Right lobe of liver (tissue), 6 donors: Measurements from ENCODE around the gene CAMK2D. TPM values are rescaled to one million over a fixed set of nuclear protein-coding genes. Genes with fewer than 3 reads are reported as not detected.

Source experiments
- ATAC-seq, 4 donors: fragments of 200-7000 bp; cut with Tn5 transposase; one replicate each; pipeline ENCODE4 v1.9.1; 2020; ENCODE audit warnings: mild to moderate bottlenecking in 4 of 4, moderate library complexity in 4 of 4
- DNase-seq, 3 donors: peaks; one replicate each; pipeline ENCODE4 v3.0.0-alpha.2; 2020
- H3K27ac ChIP-seq, 3 donors: fragments of 200-600 bp; one replicate each; pipeline ENCODE4 v1.8.0; 2022
- H3K27me3 ChIP-seq, 2 donors: fragments of 200-600 bp; one replicate each; pipeline ENCODE4 v1.8.0; 2022
- H3K36me3 ChIP-seq, 4 donors: fragments of 200-600 bp; sonication (generic) in 1 of 4; one replicate each; pipeline versions ENCODE4 v1.5.1 to v1.8.0; 2017 to 2022; ENCODE audit warnings: control low read depth in 1 of 4
- H3K4me1 ChIP-seq, 4 donors: fragments of 200-600 bp; sonication (generic) in 1 of 4; one replicate each; pipeline versions ENCODE4 v1.5.1 to v1.8.0; 2017 to 2022; ENCODE audit warnings: control low read depth in 1 of 4
- H3K4me3 ChIP-seq, 3 donors: fragments of 200-600 bp; one replicate each; pipeline ENCODE4 v1.8.0; 2022
- H3K9me3 ChIP-seq, 4 donors: fragments of 200-600 bp; sonication (generic) in 1 of 4; one replicate each; pipeline versions ENCODE4 v1.5.1 to v1.8.0; 2017 to 2022; ENCODE audit warnings: control low read depth in 1 of 4
- CTCF ChIP-seq, 4 donors: fragments of 200-600 bp in 3 of 4; fragments of 450-650 bp in 1 of 4; IDR thresholded peaks; one replicate each; pipeline versions ENCODE4 v1.5.1 to v1.8.0; 2016 to 2022; ENCODE audit warnings: antibody characterized with exemption in 4 of 4, mild to moderate bottlenecking in 2 of 4
- POLR2A ChIP-seq: fragments of 450-650 bp; IDR thresholded peaks from one replicate; pipeline ENCODE4 v1.6.1; 2017; ENCODE audit warnings: antibody characterized with exemption, mild to moderate bottlenecking
- WGBS: methylation state at CpG from one replicate; pipeline ENCODE4 v1.1.6; 2018; ENCODE audit warnings: low coverage, low lambda C conversion rate; ENCODE audit not compliant: insufficient coverage; ENCODE audit errors: missing lambda C conversion rate; 5-methylcytosine and 5-hydroxymethylcytosine counted together
- intact Hi-C, 2 donors: fragments of 100-400 bp; cut with DNase I; formaldehyde crosslinking; loops; one replicate each; pipeline versions ENCODE4 v1.11.2 to v1.14.1; 2022
- total RNA-seq, 6 experiments: library from RNA; depleted of rRNA in 2 of 6; stranded (reverse); fragments of >200 nt in 2 of 6; fragmentation: NEBNext Ultra II Directional in 3 of 6; extraction: Animal tissue kit (Norgen Biotek cat#: 25700) in 3 of 6; gene quantifications; one replicate each; pipeline versions ENCODE4 v1.1.0 to v1.2.4, GENCODE V29; 2016 to 2023
- donor health status: DM: no; HTN: yes; CAD: no.
- donor health status: DM: no; HTN: no; CAD: no.
- donor health status: DM: no; HTN: no; CAD: no.
- donor health status: DM: no; HTN: yes; CAD: no.
- donor health status: DM: no; HTN: yes; CAD: no.

Gene CAMK2D
- total RNA-seq, 6 experiments from 2014 or later, result 17.0 to 30.6 (median 22.6) TPM

- ATAC-seq (no peak), DNase-seq (no peak)
- no peaks in the 10 kb centered on the region for H3K4me1 ChIP-seq
- H3K36me3 ChIP-seq, result no peaks in the 10 kb centered on the region
- H3K9me3 ChIP-seq, result no peaks in the 10 kb centered on the region
- WGBS, result 82% methylated on average over 2 of the region's 2 CpGs
- H3K27me3 ChIP-seq, result no peaks in the 10 kb centered on the region
- TF ChIP-seq CTCF (IDR thresholded peaks at IDR 0.05) (no peak), POLR2A (no peak)
- intact Hi-C loops, result no loop called here
- H3K4me3 ChIP-seq, result no peak overlapping the region
- no peak overlapping the region for H3K27ac ChIP-seq
These were observed 224.3 kb downstream of the CAMK2D start for GRCh38 chr4:113537203-113537602.

- H3K36me3 ChIP-seq, result peaks cover 0 to 2% (median 0%) of the 10 kb centered on the region in 4 donors
- DNase-seq (no peak), ATAC-seq (no peak)
- no peaks in the 10 kb centered on the region for H3K4me1 ChIP-seq
- H3K9me3 ChIP-seq, result no peaks in the 10 kb centered on the region
- H3K4me3 ChIP-seq, result no peak overlapping the region
- no peak overlapping the region for H3K27ac ChIP-seq
- intact Hi-C loops, result no loop called here
- WGBS, result 82% methylated on average over 1 of the region's 1 CpG
- no peak for TF ChIP-seq CTCF (IDR thresholded peaks at IDR 0.05)
- no peak for TF ChIP-seq POLR2A
- H3K27me3 ChIP-seq, result no peaks in the 10 kb centered on the region
These were observed 226.8 kb downstream of the CAMK2D start for GRCh38 chr4:113534711-113535110.

- intact Hi-C loops, result no loop called here
- TF ChIP-seq CTCF (IDR thresholded peaks at IDR 0.05) (no peak), POLR2A (no peak)
- no peaks in the 10 kb centered on the region for H3K27me3 ChIP-seq
- 91% methylated on average over 2 of the region's 2 CpGs for WGBS
- no peaks in the 10 kb centered on the region for H3K9me3 ChIP-seq
- no peaks in the 10 kb centered on the region for H3K4me1 ChIP-seq
- DNase-seq (no peak), ATAC-seq (no peak)
- no peak overlapping the region for H3K4me3 ChIP-seq
- H3K27ac ChIP-seq, result no peak overlapping the region
- H3K36me3 ChIP-seq, result peaks cover 0 to 2% (median 0%) of the 10 kb centered on the region in 4 donors
These were observed 230.0 kb downstream of the CAMK2D start for GRCh38 chr4:113531572-113531971.

GRCh38 chr4:113528395-113528794 lies 233.1 kb downstream of the CAMK2D start:
- ATAC-seq (no peak), DNase-seq (no peak)
- no peaks in the 10 kb centered on the region for H3K27me3 ChIP-seq
- H3K27ac ChIP-seq, result no peak overlapping the region
- TF ChIP-seq CTCF (IDR thresholded peaks at IDR 0.05) (no peak), POLR2A (no peak)
- WGBS, result 82% methylated on average over 1 of the region's 1 CpG
- peaks cover 0 to 2% (median 0%) of the 10 kb centered on the region in 4 donors for H3K36me3 ChIP-seq
- intact Hi-C loops, result no loop called here
- no peaks in the 10 kb centered on the region for H3K9me3 ChIP-seq
- H3K4me3 ChIP-seq, result no peak overlapping the region
- H3K4me1 ChIP-seq, result no peaks in the 10 kb centered on the region

GRCh38 chr4:113525521-113525920 lies 236.0 kb downstream of the CAMK2D start:
- Histone ChIP-seq H3K4me1 (no peaks in the 10 kb centered on the region), H3K27me3 (no peaks in the 10 kb centered on the region), H3K4me3 (no peak overlapping the region), H3K9me3 (no peaks in the 10 kb centered on the region), H3K27ac (no peak overlapping the region), H3K36me3 (no peaks in the 10 kb centered on the region)
- 100% methylated on average over 2 of the region's 2 CpGs for WGBS
- intact Hi-C loops, result no loop called here
- DNase-seq (no peak), ATAC-seq (no peak)
- TF ChIP-seq CTCF (IDR thresholded peaks at IDR 0.05), result no peak
- TF ChIP-seq POLR2A, result no peak
